ENCODE measurements around the gene HNMT. TPM values are rescaled to one million over a fixed set of nuclear protein-coding genes. Genes with fewer than 3 reads are reported as not detected.
"Not testable (repeated sequence)": the region's sequence is repeated elsewhere in the genome, so short reads cannot be mapped to it uniquely, and the experiment has no call there.

The HNMT gene
- total RNA-seq, 2 experiments from 2014 or later, result 0.78 TPM; not detected in 1

GRCh38 chr2:138042311-138042710 lies 78.0 kb downstream of the HNMT start:
- no peak overlapping the region for H3K27ac ChIP-seq (ENCODE audit: low read depth in 1 of 2, low read length in 2 of 2)
- ChIA-PET CTCF (no interaction called here), POLR2A (no interaction called here)
- intact Hi-C loops (cut with DNase I, micrococcal nuclease), result no loop called here
- Mint-ChIP-seq H3K27me3 (no peaks in the 10 kb centered on the region), H3K9me3 (peaks cover 11% of the 10 kb centered on the region), H3K36me3 (ENCODE audit: low read depth) (no peaks in the 10 kb centered on the region), H3K4me3 (no peak overlapping the region), H3K4me1 (ENCODE audit: low read depth) (no peaks in the 10 kb centered on the region), H3K27ac (no peak overlapping the region)
- DNase-seq, result no peak
- no peak for ATAC-seq (ENCODE audit: poor library complexity)
- no peaks in the 10 kb centered on the region for H3K9me3 ChIP-seq (ENCODE audit: control insufficient read depth in 1 of 2, insufficient read depth in 1 of 2, low read length in 2 of 2)
- TF ChIP-seq CTCF (IDR thresholded peaks at IDR 0.05), result no peak
- H3K4me1 ChIP-seq (ENCODE audit: insufficient read depth, low read length), result no peaks in the 10 kb centered on the region
- H3K27me3 ChIP-seq (ENCODE audit: control insufficient read depth in 1 of 2, insufficient read depth in 2 of 2, low read length in 2 of 2), result no peaks in the 10 kb centered on the region
- H3K4me3 ChIP-seq (ENCODE audit: low read length), result no peak overlapping the region
- H3K36me3 ChIP-seq (ENCODE audit: insufficient read depth, low read length), result no peaks in the 10 kb centered on the region

DNA sequence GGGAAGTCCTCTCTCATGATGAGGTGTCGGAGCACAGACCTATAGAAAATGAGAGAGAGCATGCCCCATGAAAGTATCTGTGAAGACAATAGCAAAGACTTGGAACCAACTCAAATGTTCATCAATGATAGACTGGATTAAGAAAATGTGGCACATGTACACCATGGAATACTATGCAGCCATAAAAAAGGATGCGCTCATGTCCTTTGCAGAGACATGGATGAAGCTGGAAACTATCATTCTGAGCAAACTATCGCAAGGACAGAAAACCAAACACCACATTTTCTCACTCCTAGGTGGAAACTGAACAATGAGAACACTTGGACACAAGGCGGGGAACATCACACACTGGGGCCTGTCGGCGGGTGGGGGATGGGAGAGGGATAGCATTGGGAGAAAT lies 79.3 kb downstream of the HNMT start:
- H3K36me3 Mint-ChIP-seq (ENCODE audit: low read depth); H3K36me3 ChIP-seq (ENCODE audit: insufficient read depth, low read length); H3K4me3 Mint-ChIP-seq; intact Hi-C loops (cut with DNase I, micrococcal nuclease); DNase-seq; H3K27me3 Mint-ChIP-seq; CTCF ChIA-PET; H3K4me1 Mint-ChIP-seq (ENCODE audit: low read depth); ATAC-seq (ENCODE audit: poor library complexity); H3K4me1 ChIP-seq (ENCODE audit: insufficient read depth, low read length); H3K9me3 ChIP-seq (ENCODE audit: control insufficient read depth in 1 of 2, insufficient read depth in 1 of 2, low read length in 2 of 2); H3K27me3 ChIP-seq (ENCODE audit: control insufficient read depth in 1 of 2, insufficient read depth in 2 of 2, low read length in 2 of 2); H3K27ac ChIP-seq (ENCODE audit: low read depth in 1 of 2, low read length in 2 of 2); H3K4me3 ChIP-seq (ENCODE audit: low read length); H3K27ac Mint-ChIP-seq; POLR2A ChIA-PET: not testable (repeated sequence)
- peaks cover 11% of the 10 kb centered on the region for H3K9me3 Mint-ChIP-seq

GRCh38 chr2:138058427-138058826 lies 94.2 kb downstream of the HNMT start:
- CTCF ChIA-PET, result no interaction called here
- Mint-ChIP-seq H3K36me3 (ENCODE audit: low read depth) (no peaks in the 10 kb centered on the region), H3K4me3 (no peak overlapping the region), H3K27me3 (no peaks in the 10 kb centered on the region), H3K4me1 (ENCODE audit: low read depth) (no peaks in the 10 kb centered on the region), H3K27ac (no peak overlapping the region), H3K9me3 (no peaks in the 10 kb centered on the region)
- DNase-seq, result no peak
- Histone ChIP-seq H3K27ac (ENCODE audit: low read depth in 1 of 2, low read length in 2 of 2) (no peak overlapping the region), H3K9me3 (ENCODE audit: control insufficient read depth in 1 of 2, insufficient read depth in 1 of 2, low read length in 2 of 2) (no peaks in the 10 kb centered on the region), H3K36me3 (ENCODE audit: insufficient read depth, low read length) (no peaks in the 10 kb centered on the region), H3K4me1 (ENCODE audit: insufficient read depth, low read length) (no peaks in the 10 kb centered on the region), H3K27me3 (ENCODE audit: control insufficient read depth in 1 of 2, insufficient read depth in 2 of 2, low read length in 2 of 2) (no peaks in the 10 kb centered on the region), H3K4me3 (ENCODE audit: low read length) (no peak overlapping the region)
- intact Hi-C loops (cut with DNase I, micrococcal nuclease), result no loop called here
- no peak for TF ChIP-seq CTCF (IDR thresholded peaks at IDR 0.05)
- ATAC-seq (ENCODE audit: poor library complexity), result no peak
- POLR2A ChIA-PET, result no interaction called here

DNA sequence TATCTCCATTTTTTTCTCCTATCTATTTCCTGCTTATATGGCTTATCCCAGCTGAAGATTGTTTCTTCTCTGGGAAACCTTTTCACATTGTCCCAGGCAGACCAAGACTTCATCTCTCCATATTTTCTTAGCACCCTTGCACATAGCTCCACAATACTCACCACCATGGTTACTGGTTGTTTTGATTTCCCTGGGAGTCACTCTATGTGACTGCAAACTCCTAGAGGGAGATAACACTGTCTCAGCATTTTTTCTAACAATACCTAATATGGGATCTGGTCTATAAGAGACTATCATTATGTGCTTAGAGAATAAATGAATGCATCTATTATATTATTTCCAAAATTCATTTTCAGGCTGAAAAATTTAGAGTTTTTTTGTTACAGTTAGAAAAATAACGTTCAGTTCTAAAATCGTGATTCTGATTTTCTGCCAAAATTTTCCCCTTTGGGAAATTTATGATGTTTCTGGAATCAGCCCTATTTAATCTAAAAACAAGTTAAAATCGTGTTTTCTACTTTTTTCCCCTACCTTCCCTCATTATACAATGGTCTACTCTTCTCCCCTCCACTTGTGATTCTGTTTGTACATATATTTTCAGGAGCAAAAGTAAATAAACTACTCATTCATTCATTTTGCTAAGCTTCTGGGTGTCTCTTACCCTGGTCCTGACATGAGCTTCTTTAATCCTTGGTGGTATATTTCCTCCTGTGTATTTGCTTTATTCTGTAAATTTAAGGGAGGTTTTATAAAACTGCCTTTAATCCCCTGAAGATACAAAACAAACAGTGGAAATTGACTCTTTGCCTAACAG lies 95.4 kb downstream of the HNMT start:
- no peaks in the 10 kb centered on the region for H3K36me3 Mint-ChIP-seq (ENCODE audit: low read depth)

More for the DNA sequence above, 95.4 kb downstream of the HNMT start:
- no peaks in the 10 kb centered on the region for H3K9me3 ChIP-seq (ENCODE audit: control insufficient read depth in 1 of 2, insufficient read depth in 1 of 2, low read length in 2 of 2)
- H3K4me3 ChIP-seq (ENCODE audit: low read length), result no peak overlapping the region
- ATAC-seq (ENCODE audit: poor library complexity), result no peak
- H3K27ac Mint-ChIP-seq, result no peak overlapping the region
- no peaks in the 10 kb centered on the region for H3K4me1 ChIP-seq (ENCODE audit: insufficient read depth, low read length)
- H3K9me3 Mint-ChIP-seq, result no peaks in the 10 kb centered on the region
- ChIA-PET CTCF (no interaction called here), POLR2A (no interaction called here)
- H3K4me1 Mint-ChIP-seq (ENCODE audit: low read depth), result no peaks in the 10 kb centered on the region
- H3K27me3 ChIP-seq (ENCODE audit: control insufficient read depth in 1 of 2, insufficient read depth in 2 of 2, low read length in 2 of 2), result no peaks in the 10 kb centered on the region
- H3K27me3 Mint-ChIP-seq, result no peaks in the 10 kb centered on the region
- TF ChIP-seq CTCF (IDR thresholded peaks at IDR 0.05), result no peak
- H3K4me3 Mint-ChIP-seq, result no peak overlapping the region
- DNase-seq, result no peak
- H3K36me3 ChIP-seq (ENCODE audit: insufficient read depth, low read length), result no peaks in the 10 kb centered on the region
- intact Hi-C loops (cut with DNase I, micrococcal nuclease), result no loop called here
- no peak overlapping the region for H3K27ac ChIP-seq (ENCODE audit: low read depth in 1 of 2, low read length in 2 of 2)
